ENCODE results near the gene IL16. TPM values are rescaled to one million over a fixed set of nuclear protein-coding genes. Genes with fewer than 3 reads are reported as not detected.

IL16 gene
- total and polyA plus RNA-seq, 9 of the 15 experiments (the other 6 are each of a cell fraction or from before 2014, with no cell fraction given): 1.4 to 18.8 (median 10.6) TPM

- in situ Hi-C loops (cut with MboI): loop anchor here (5.0 kb wide), 1 partner anchor 106 kb away; no protein-coding TSS in a partner anchor
Measured at GRCh38 chr15:81161160-81161673, 35.5 kb upstream of the IL16 start.

More at GRCh38 chr15:81161160-81161673, 35.5 kb upstream of the IL16 start:
- Histone ChIP-seq H3K9me1 (ENCODE audit: control insufficient read depth, insufficient read depth, low read length) (no peaks in the 10 kb centered on the region), H2AFZ (ENCODE audit: low read depth, low read length) (no peak overlapping the region), H3K36me3 (ENCODE audit: control insufficient read depth, insufficient read depth, low read length) (no peaks in the 10 kb centered on the region), H3K4me1 (replicated peaks in 1 of 2; ENCODE audit: control insufficient read depth in 2 of 2, insufficient read depth in 2 of 2, low read length in 2 of 2) (peaks cover 12 to 19% of the 10 kb centered on the region in 2 experiments; a peak in 4 of 5 replicates), H3K9me3 (replicated peaks; ENCODE audit: control insufficient read depth, insufficient read depth, low read depth, low read length) (no peaks in the 10 kb centered on the region), H3K79me2 (ENCODE audit: control insufficient read depth, insufficient read depth, low read length) (no peaks in the 10 kb centered on the region), H3K9ac (ENCODE audit: insufficient read depth in 1 of 2, low read depth in 2 of 2, low read length in 2 of 2) (no peak overlapping the region), H3K27ac (ENCODE audit: extremely low read depth, low read depth, low read length) (no peak overlapping the region), H3K4me3 (no peak overlapping the region), H3K27me3 (ENCODE audit: control insufficient read depth in 2 of 2, insufficient read depth in 2 of 2, low read length in 2 of 2) (no peaks in the 10 kb centered on the region), H3K4me2 (ENCODE audit: insufficient read depth, low read length) (no peak overlapping the region), H4K20me1 (replicated peaks; ENCODE audit: control insufficient read depth, insufficient read depth, low read length) (no peaks in the 10 kb centered on the region)
- BruUV-seq (replicated peaks): no TSS peak
- ATAC-seq (no peak), DNase-seq (ENCODE audit: extremely low read depth in 1 of 4, low spot score in 3 of 4) (no peak), FAIRE-seq (no peak)
- POLR2A ChIA-PET: interaction anchor here (0.6 kb wide), 1 partner anchor 7 kb away, joined by 3 read pairs; no protein-coding TSS in a partner anchor
- intact Hi-C loops (cut with micrococcal nuclease): loop anchor here (5.0 kb wide), 1 partner anchor 174 kb away; the partner anchor contains the start of gene MESD
- TF ChIP-seq CREBBP (IDR thresholded peaks at IDR 0.05; ENCODE audit: low read depth, low read length) (no peak), PML (IDR thresholded peaks at IDR 0.05; ENCODE audit: low read length) (no peak), SREBF1 (IDR thresholded peaks at IDR 0.05; ENCODE audit: borderline replicate concordance, low read depth, low read length) (no peak), ZFPM2 (CRISPR knock-in tag; IDR thresholded peaks at IDR 0.05) (no peak), POLR2AphosphoS2 (IDR thresholded peaks at IDR 0.05; ENCODE audit: low read length) (no peak), NR2C1 (IDR thresholded peaks at IDR 0.05) (no peak), NR2C1 (tag; IDR thresholded peaks at IDR 0.05) (no peak), ZNF695 (CRISPR knock-in tag; IDR thresholded peaks at IDR 0.05) (no peak), DIDO1 (tag; IDR thresholded peaks at IDR 0.05; ENCODE audit: low read depth) (no peak), TAF1 (IDR thresholded peaks at IDR 0.05; ENCODE audit: control insufficient read depth, extremely low read depth, insufficient read depth, low read length, severe bottlenecking) (no peak), RBM22 (IDR thresholded peaks at IDR 0.05; ENCODE audit: low read depth, low read length, poor library complexity, severe bottlenecking) (no peak), CREM (IDR thresholded peaks at IDR 0.05; ENCODE audit: low read depth) (no peak), ZNF3 (CRISPR knock-in tag; IDR thresholded peaks at IDR 0.05) (no peak), RBFOX2 (IDR thresholded peaks at IDR 0.05; ENCODE audit: low read depth, low read length) (no peak), HIVEP1 (CRISPR knock-in tag; IDR thresholded peaks at IDR 0.05) (no peak), ZBTB11 (CRISPR knock-in tag; IDR thresholded peaks at IDR 0.05) (no peak), ZBTB9 (CRISPR knock-in tag; IDR thresholded peaks at IDR 0.05) (no peak), HNRNPUL1 (IDR thresholded peaks at IDR 0.05; ENCODE audit: low read length) (no peak)
- CTCF ChIA-PET (ENCODE audit: low intra/inter-chr PET ratio): no interaction called here
- WGBS (ENCODE audit: insufficient coverage, low coverage, missing lambda C conversion rate): 29% methylated on average over 4 of the region's 4 CpGs
